Measurements from ENCODE around the gene LGR4. TPM values are rescaled to one million over a fixed set of nuclear protein-coding genes. Genes with fewer than 3 reads are reported as not detected.

LGR4 gene
- total RNA-seq, 1 donor from 2014 or later = 154 TPM

DNA sequence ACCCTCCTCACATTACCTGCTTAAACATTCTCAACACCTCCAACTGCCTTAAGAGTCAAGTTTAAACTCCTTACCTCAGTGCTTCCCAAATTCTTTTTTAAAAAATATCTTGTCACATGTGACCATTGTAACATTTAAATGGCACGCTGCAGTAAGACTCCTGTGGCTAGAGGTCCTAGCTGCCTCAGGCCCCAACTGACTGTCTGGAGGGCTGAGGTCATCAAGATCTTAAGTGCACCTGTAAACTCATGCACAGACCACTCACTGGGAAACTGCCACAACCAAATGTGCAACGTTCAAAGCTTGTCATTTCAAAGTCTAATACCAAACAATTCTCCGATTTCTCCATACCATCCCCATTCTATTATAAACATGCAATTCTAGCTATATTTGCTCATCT is 93.1 kb downstream of the LGR4 start:
- H3K4me1 Mint-ChIP-seq (ENCODE audit: low read depth) = peaks cover 42% of the 10 kb centered on the region
- DNase-seq (ENCODE audit: low spot score, unreplicated experiment) = no peak
- TF ChIP-seq, protein P1, sequence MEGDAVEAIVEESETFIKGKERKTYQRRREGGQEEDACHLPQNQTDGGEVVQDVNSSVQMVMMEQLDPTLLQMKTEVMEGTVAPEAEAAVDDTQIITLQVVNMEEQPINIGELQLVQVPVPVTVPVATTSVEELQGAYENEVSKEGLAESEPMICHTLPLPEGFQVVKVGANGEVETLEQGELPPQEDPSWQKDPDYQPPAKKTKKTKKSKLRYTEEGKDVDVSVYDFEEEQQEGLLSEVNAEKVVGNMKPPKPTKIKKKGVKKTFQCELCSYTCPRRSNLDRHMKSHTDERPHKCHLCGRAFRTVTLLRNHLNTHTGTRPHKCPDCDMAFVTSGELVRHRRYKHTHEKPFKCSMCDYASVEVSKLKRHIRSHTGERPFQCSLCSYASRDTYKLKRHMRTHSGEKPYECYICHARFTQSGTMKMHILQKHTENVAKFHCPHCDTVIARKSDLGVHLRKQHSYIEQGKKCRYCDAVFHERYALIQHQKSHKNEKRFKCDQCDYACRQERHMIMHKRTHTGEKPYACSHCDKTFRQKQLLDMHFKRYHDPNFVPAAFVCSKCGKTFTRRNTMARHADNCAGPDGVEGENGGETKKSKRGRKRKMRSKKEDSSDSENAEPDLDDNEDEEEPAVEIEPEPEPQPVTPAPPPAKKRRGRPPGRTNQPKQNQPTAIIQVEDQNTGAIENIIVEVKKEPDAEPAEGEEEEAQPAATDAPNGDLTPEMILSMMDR (IDR thresholded peaks at IDR 0.05; ENCODE audit: unreplicated experiment) = no peak
- no peak overlapping the region for H3K4me3 Mint-ChIP-seq (ENCODE audit: low read depth)
- no peaks in the 10 kb centered on the region for H3K9me3 Mint-ChIP-seq (ENCODE audit: low read depth)
- peak overlapping the region; percentile 73 for H3K27ac Mint-ChIP-seq
- H3K27me3 Mint-ChIP-seq = no peaks in the 10 kb centered on the region
- peaks cover 33% of the 10 kb centered on the region for H3K36me3 Mint-ChIP-seq (ENCODE audit: insufficient read depth)

DNA sequence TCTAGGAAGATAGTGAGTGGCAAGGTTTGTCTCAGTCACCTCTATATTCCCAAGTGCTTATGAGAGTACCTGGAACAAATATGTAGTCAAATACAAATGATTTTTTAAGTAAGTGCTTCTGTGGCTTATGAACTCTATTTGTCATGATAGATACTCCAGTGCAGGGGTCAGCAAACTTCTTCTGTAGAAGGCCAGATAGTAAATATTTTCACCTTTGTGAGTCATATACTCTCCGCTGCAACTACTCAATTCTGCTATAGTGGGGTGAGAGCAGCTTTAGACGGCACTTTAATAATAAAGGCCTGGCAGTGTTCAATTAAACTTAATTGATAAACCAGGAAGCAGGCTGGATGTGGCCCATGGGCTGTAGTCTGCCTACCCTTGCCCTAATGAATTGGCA is 97.2 kb downstream of the LGR4 start:
- Mint-ChIP-seq H3K36me3 (ENCODE audit: insufficient read depth) (peaks cover 37% of the 10 kb centered on the region), H3K27ac (peak overlapping the region; percentile 64), H3K9me3 (ENCODE audit: low read depth) (no peaks in the 10 kb centered on the region), H3K27me3 (no peaks in the 10 kb centered on the region), H3K4me3 (ENCODE audit: low read depth) (no peak overlapping the region), H3K4me1 (ENCODE audit: low read depth) (peaks cover 62% of the 10 kb centered on the region)
- TF ChIP-seq, protein P1 (IDR thresholded peaks at IDR 0.05; ENCODE audit: unreplicated experiment) = no peak
- no peak for DNase-seq (ENCODE audit: low spot score, unreplicated experiment)

DNA sequence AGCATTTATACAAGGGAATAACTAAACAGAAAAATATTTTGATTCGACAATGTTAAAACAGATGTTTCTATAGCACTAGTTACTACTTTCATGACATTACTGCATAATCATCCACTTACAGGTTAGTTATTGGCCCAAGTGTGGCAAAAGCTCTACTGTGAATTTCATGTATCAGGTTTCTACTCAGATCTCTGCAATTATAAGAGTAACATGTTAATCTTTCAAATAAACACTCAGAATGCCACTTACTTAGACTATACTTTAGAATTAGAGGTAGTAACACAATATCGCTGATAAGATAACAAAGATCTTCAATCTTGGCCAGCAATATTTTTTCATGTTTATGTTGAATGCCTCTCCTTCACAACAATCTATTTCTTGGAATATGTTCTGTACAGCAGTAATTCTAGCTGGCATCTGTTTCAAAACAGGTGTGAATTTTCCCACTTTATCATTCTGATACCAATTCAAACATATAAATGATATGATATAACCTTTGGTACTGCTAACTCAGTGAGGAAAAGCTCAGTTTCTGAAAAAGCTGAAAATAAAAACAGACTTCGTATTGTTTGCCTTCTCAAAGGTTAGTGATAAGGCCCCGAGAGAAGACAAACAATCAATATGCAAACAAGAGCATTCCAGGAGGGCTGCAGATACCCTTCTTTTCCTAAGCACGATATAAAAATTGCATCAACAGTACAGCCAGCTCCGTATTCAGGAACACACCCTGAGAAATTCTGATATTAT is 98.6 kb downstream of the LGR4 start:
- peak overlapping the region; percentile 95 for H3K27ac Mint-ChIP-seq
- TF ChIP-seq, protein P1 (IDR thresholded peaks at IDR 0.05; ENCODE audit: unreplicated experiment) = no peak
- peak overlapping the region; percentile 52 for H3K4me3 Mint-ChIP-seq (ENCODE audit: low read depth)
- H3K36me3 Mint-ChIP-seq (ENCODE audit: insufficient read depth) = peaks cover 25% of the 10 kb centered on the region
- DNase-seq (ENCODE audit: low spot score, unreplicated experiment) = no peak
- H3K9me3 Mint-ChIP-seq (ENCODE audit: low read depth) = no peaks in the 10 kb centered on the region
- no peaks in the 10 kb centered on the region for H3K27me3 Mint-ChIP-seq
- peaks cover 51% of the 10 kb centered on the region for H3K4me1 Mint-ChIP-seq (ENCODE audit: low read depth)

GRCh38 chr11:27373392-27373791 is 99.2 kb downstream of the LGR4 start:
- Mint-ChIP-seq H3K9me3 (ENCODE audit: low read depth) (no peaks in the 10 kb centered on the region), H3K36me3 (ENCODE audit: insufficient read depth) (peaks cover 25% of the 10 kb centered on the region), H3K27ac (peak overlapping the region; percentile 95), H3K27me3 (no peaks in the 10 kb centered on the region), H3K4me3 (ENCODE audit: low read depth) (no peak overlapping the region), H3K4me1 (ENCODE audit: low read depth) (peaks cover 50% of the 10 kb centered on the region)
- TF ChIP-seq, protein P1 (IDR thresholded peaks at IDR 0.05; ENCODE audit: unreplicated experiment) = no peak
- DNase-seq (ENCODE audit: low spot score, unreplicated experiment) = no peak

- Mint-ChIP-seq H3K36me3 (ENCODE audit: insufficient read depth) (peaks cover 28% of the 10 kb centered on the region), H3K9me3 (ENCODE audit: low read depth) (no peaks in the 10 kb centered on the region)
Measured at GRCh38 chr11:27372164-27372563, 100.4 kb downstream of the LGR4 start.

More at GRCh38 chr11:27372164-27372563, 100.4 kb downstream of the LGR4 start:
- TF ChIP-seq, protein P1 (IDR thresholded peaks at IDR 0.05; ENCODE audit: unreplicated experiment) = no peak
- no peaks in the 10 kb centered on the region for H3K27me3 Mint-ChIP-seq
- peaks cover 48% of the 10 kb centered on the region for H3K4me1 Mint-ChIP-seq (ENCODE audit: low read depth)
- H3K27ac Mint-ChIP-seq = peak overlapping the region; percentile 74
- no peak for DNase-seq (ENCODE audit: low spot score, unreplicated experiment)
- H3K4me3 Mint-ChIP-seq (ENCODE audit: low read depth) = no peak overlapping the region
